DLD1 (cell line): ENCODE results near the gene PIK3R6.
"Not testable (repeated sequence)": the region's sequence is repeated elsewhere in the genome, so short reads cannot be mapped to it uniquely, and the experiment has no call there.

Experiments used
- in situ Hi-C: cut with HindIII; loops from 2 replicates; pipeline ENCODE4 v1.10.0; 2017; ENCODE audit warnings: low sequenced_read_pairs

Gene PIK3R6

DNA sequence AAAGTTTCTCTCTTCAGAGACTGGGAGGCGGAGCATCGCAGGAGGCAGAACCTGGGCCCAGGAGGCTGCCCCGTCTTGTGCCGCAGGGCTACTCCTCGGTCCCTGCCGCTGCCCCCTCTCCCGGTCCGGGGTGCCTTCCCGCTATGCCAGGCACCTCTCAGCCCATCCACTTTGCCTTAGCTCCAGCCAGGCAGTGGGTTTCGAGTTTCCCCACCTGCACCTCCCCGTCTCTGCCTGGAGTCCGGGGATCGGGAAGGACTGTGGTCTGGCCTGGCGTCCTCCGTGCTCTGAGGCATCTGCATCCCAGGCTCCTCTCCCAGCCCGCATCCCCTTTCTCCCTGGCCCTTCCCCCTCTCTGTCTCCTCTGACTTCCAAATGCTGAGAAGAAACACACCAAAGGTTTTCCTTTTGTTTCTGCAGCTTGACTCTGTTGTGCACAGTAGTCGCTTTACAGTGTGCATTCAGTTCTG, 26.8 kb upstream of the PIK3R6 start:
- in situ Hi-C loops, result no loop called here

DNA sequence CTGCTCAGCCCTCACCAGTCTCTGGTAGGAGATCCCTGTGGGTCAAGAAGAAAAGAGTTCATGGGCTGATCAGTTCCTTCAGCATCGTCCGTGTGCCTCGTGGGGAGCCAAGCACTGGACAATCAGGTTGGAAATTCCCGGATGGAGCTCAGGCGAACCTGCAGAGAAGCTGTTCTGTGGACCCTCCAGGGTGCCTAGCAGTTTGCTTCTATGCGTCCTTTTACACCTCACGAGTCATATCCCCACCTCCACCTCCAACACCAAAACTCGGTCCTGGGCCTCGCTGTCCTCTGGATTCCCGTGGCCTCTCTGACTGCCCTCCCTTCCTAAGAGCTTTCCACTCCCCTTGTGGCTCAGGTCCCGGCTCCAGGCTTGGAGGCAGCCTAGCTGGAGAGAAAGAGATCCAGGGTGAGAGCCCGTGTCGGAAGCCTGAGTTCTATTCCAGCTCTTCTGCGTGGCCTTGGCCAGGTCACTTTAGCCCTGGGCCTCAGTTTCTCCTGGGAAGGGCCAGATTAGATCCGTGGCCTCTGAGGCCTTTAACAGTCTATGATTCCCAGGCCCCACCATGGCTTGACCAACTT, 26.2 kb upstream of the PIK3R6 start:
- in situ Hi-C loops, result no loop called here

DNA sequence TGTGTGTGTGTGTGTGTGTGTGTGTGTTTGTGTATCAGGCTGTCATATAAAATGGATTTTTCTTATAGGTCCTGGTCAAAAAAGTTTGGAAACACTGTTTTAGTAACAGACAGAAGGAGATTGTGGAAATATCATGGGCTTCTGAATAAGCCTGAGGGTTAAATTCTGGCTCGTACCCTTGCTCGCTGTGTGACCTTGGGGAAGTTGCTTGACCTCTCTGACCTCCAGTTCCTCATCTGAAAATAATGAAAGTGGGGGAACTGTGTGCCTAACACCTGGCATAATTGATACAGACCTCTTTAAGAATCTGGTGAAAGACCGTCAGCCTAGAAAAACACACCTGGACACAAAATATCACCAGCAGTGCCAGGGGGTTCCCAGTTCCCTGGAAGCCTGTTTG, 25.6 kb upstream of the PIK3R6 start:
- in situ Hi-C loops, result no loop called here

DNA sequence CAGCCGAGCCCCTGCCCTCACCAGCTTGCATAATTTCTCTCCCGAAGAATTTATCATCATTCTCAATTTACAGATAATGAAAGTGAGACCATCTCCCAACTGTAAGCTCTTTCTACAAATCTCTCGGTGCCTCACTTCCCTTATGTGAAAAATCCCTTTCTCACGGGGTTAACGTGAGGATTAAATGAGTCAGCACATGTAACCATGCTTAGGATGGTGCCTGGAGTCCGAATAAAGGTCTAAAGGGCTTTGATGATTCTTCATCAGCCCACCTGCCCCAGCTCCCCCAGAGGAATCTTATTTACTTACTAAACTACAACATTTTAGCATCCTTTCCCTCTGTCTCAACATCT, 24.8 kb upstream of the PIK3R6 start:
- in situ Hi-C loops, result no loop called here

DNA sequence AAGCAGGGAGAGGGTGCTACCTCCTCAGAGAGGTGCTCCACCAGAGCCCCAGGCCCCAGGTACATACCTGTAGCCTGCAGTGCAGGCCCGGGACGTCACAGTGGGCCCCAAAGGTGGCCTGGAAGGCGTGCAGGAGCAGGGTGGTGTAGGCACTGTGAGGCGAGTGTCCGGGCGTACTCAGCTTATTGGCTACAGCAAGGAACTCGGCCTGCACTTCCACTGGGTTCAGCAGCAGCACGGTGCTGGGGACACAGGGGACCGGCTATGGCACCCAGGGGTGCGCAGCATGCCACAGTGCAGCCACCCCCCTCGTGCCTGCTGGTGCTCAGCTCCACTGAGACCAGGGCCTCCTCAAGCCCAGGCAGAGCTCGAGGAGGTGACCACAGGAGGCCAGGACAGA, 23.2 kb upstream of the PIK3R6 start:
- in situ Hi-C loops, result no loop called here

DNA sequence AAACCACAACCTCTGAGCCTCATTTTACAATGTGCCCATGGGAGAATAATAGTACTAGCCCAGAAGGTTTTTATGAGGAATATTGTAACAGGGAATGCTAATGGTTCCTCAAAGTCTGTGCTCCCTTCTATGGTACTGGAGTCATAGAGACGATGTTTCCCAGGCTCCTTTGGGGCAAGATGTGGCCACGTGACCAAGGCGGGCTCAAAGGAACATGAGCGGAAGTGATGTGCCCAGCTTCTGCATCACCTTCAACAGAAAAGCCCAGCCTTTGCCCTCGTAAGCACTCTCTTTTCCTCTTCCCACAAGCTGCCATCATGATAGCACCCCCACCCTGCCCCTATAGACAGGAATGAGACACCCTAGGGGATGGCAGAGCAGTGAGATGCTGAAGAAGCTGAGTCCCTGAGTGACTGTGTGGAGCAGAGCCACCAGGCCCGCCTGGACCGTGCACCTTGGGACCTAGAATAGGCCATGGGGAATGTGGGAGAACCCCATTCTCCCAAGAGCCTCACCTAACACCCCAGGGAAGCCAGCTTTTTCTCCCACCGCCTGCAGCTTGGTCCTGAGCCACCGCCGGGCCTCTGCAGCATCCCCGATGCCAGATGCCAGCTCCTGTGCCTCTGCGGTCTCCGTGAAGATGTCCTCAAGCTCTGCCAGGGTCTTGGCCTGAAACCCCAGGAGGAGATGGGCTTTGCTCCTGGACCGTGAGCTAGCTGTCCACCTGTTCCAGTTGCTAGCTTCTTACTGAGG, 22.2 kb upstream of the PIK3R6 start:
- in situ Hi-C loops, result no loop called here

DNA sequence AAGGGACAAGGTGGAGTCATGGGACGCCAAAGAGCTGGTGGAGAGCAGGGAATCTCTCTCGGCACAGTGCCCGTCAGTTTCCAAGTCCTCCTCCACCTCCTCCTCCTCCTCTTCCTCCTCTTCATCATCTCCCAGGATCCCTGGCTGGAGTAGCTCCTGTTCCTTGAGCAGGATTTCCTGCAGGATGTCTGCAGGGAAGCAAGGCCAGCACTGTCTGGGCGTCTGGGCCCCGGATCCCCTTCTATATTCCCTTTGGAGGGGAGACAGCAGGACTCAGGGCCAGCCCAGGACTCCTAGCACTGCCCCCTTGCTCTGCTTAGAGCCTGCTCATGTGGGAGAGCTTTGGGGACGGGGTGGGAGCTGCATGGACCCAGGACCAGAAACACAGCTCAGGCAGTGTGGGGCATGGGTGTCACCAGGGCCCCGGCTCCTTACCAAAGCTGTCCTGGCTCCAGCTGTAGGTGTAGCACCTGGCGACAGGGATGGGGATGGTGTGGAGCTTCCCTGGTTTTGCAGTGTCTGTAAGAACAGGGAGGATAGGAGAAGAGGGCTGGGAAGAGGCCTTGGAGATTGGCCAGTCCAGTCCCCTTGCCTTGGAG, 21.3 kb upstream of the PIK3R6 start:
- in situ Hi-C loops, result no loop called here

DNA sequence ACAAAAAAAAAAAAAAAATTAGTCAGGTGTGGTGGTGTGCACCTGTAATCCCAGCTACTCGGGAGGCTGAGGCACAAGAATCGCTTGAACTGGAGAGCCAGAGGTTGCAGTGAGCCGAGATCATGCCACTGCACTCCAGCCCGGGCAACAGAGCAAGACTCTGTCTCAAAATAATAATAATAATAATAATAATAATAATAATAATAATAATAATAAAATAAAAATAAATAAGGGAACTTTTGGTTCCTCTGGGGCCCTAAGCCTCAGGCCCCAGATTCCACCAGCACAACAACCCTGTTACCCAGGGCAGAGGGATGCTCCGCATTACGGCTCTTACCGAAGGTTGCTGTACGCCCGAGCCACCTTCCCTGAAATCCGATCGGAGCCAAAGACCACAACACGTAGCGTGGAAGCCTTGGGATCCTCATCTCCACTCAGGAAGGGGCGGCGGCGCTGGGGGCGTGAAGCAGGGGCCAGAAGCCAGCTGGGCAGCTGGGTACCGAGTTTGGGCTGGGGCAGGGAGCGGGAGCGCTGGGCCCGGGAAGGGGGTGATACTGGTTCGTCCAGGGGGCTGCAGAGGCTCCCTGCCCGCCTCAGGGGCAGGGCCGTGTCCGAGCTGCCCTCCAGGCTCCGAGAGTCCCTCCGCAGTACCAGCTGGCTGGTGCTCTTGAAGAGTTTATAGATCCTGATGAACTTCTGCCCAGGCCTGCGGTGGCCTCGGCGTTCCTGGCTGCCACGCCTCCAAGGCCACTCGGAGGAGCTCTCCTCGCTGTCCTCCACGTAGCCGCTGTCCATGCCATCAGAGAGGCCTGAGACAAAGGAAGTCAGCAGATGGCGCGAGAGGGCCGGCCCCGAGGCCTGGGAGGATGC, 20.6 kb upstream of the PIK3R6 start:
- in situ Hi-C loops, result no loop called here

DNA sequence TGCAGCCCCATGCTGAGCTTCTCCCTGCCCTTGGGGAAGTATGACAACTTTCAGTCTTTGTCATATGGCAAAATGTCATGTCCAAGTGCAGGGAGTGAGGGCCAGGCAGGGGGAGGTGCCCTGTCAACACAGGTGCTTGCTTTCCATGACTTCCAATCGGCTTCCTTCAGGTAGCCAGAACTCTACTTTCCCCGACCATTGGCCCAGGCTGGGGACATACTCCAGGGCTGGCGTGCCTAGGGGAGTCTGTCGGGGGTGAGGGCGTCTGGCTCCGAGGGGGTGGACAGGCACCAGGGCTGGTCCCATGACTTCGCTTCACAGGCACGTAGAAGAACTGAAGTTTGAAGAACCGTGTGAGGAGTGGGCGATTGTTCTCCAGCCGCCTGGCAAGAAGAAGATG, 19.8 kb upstream of the PIK3R6 start:
- in situ Hi-C loops, result no loop called here

DNA sequence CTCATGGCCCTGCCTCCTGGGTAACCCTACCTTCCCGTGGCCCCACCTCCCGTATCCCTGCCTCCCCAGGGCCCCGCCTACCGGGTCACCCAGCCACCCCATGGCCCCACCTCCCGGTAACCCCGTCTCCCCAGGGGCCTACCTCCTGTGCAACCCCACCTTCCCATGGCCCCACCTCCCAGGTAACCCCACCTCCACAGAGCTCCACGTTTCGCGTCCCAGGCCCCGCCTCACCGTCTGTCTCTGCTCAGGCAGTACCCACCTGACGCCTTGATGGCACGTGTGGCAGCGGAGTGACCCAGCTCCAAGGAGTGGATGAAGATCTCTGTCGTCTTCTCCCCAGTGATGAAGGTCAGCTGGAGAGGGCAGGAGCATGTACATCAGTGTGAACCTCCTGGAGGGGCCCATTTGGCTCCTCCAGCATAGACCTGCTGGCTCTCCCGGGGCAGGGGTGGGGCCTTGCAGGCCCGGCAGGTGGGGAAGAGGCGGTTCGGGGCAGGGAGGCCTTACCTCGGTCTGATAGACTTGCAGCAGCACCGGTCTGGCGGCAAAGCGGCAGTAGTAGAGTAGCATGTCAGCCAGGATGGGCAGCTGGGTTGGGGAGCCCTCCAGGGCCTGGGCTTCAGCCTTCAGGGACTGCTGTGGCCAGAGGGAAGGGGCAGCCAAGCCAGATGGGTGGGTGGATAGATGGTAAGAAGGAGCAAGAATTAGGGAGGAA, 18.7 kb upstream of the PIK3R6 start:
- in situ Hi-C loops, result no loop called here

DNA sequence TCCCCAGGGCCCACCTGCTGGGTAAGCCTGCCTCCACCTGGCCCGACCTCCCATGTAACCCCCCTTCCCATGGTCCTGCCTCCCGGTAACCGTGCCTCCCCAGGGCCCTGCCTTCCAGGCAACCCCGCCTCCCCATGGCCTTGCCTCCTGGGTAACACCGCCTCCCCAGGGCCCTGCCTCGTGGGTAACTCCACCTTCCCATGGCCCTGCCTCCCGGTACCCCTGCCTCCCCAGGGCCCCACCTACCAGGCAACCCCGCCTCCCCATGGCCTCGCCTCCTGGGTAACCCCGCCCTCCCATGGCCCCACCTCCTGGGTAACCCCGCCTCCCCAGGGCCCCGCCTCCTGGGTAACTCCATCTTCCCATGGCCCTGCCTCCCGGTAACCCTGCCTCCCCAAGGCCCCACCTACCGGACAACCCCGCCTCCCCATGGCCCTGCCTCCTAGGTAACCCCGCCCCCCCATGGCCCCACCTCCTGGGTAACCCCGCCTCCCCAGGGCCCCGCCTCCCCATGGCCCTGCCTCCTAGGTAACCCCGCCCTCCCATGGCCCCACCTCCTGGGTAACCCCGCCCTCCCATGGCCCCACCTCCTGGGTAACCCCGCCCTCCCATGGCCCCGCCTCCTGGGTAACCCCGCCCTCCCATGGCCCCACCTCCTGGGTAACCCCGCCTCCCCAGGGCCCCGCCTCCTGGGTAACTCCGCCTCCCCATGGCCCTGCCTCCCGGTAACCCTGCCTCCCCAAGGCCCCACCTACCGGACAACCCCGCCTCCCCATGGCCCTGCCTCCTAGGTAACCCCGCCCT, 17.9 kb upstream of the PIK3R6 start:
- in situ Hi-C loops, result not testable (repeated sequence)

DNA sequence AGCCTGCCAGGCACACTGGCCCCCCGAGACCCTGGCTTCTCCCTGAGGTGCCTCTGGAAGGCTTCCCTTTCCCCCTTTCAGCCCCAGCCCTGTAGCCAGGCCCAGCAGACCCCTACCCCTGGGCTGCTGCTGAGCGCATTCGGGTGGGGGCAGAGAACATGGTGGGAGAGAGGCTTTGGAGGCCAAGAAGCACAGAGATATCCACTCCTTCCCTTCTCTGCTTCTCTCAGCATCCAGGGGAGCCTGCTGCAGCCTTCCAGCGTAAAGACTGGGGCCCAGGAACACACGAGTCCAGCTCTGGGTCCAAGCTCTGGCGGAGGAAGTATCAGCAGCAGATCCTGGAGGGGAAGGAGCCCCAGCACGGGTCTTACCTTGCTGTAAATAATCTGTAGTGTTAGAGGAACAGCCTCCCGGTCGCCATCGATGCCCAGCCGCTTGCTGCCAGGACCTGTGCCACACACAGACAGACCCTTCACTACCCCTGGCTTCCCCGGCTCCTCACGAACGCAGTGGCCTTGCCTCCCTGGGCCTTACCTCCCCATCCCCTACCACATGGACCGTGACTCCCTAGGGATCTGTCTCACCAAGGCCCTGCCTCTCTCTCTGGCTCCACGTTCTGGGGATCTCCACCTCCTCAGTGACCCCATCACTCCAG, 17.0 kb upstream of the PIK3R6 start:
- in situ Hi-C loops, result no loop called here

DNA sequence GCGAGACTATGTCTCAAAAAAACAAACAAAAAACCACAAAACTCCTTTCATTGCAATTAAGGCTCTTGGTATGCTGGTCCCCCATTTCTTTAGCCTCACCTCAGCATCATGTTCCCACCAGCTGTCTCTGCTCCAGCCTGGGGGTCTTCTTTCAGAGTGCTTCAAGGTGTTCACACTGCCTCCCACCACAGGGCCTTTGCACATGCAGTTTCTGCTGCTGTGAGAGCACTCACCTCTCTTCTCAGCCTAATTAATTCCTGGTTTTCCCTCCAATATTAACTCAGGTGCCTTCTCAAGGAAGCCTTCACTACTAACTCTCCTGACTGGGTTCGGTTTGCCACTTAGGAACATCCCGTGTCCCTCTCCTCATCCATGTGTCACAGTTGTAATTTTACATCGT, 15.9 kb upstream of the PIK3R6 start:
- in situ Hi-C loops, result no loop called here

DNA sequence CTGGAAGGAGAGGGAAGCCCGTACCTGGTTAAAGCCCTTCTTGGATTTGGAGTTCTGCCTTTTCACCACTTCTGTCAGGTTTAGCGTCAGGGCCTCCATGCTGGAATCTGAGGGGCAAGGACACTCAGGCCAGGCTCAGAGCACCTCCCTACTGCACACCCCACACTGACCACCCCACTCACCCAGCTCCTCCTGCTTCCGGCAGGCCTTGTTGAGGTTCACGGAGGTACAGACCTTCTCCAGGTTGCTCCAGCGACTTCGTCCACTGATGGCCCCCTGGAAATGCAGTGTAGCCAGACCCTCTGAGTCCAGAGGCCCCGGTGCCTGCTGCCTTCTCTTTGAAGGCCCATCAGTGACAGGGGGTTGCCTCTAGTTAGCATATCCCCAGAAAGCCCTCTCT, 14.1 kb upstream of the PIK3R6 start:
- in situ Hi-C loops, result no loop called here

DNA sequence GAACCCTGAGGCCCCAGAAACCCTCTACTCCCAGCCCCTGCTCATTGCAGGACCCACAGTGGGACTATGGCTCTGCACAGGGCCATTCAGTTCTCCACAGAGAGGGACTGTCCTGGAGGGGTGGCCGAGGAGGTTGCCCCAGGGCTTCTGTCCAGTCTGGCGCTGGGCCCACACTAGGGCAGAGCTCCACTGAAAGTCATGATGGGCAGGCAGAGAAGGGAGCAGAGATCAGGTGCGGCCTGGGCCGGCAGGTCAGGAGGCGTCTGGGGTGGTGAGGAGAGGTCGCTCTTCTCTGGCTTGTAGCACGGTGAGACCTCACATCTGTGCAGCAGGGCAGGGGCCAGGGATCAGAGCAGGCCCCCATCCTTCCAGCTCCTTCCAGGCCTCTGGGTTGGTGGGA, 13.0 kb upstream of the PIK3R6 start:
- in situ Hi-C loops, result no loop called here

DNA sequence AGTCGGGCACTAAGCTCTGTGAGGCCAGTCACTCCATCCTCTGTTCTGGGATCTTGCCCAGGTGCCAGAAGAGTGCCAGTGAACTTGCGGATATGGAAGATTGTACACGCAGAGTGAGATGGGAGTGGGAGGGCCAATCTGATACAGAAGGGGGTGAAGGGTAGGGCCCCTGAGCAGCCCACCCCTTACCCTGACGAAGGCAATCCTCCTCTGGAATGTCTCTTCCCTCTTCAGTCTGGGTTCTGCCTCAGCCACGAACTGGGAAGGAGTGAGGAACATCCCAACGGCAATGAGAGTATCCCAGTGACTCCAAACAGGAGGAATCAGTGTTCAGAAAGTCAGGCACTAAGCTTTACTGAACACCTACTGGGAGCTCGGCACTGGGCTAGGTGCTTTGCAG, 11.9 kb upstream of the PIK3R6 start:
- in situ Hi-C loops, result no loop called here

DNA sequence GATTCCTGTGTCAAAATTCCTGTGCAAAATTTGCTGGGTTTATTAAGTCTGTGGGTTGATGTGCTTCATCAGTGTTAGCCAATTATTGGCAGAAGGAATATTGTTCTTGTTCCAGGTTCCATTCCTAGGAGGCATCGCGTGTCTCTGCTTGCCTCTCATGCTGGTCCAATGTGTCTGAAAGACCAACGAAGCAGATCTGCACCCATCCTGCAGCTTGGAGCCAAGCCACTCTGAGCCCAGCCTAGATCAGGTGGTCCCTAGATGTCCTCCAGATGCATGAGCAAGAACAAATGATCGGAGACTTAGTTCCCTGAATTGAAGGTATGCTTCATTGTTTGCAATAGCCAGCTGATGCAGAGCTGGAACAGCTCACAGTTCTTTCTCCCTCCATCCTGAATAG, 10.5 kb upstream of the PIK3R6 start:
- in situ Hi-C loops, result no loop called here

DNA sequence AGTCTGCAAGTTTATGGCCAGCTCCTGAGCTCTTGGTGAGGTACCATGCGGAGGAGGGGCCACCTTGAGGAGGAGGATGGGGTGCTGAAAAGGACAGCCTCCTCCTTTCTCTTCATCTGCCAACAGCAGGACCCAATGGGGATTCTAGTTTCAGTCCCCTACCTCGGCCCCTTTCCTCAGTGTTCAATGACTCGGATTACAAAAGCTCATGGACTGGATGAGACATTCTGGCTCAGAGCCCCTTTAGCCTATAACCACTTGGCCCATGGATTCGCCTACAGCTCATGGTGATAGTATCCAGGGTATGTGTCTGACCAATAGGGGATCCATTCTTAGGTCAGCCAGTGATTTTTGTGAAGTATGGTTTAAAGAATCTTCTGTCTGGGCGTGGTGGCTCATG, 8.5 kb upstream of the PIK3R6 start:
- in situ Hi-C loops, result no loop called here

DNA sequence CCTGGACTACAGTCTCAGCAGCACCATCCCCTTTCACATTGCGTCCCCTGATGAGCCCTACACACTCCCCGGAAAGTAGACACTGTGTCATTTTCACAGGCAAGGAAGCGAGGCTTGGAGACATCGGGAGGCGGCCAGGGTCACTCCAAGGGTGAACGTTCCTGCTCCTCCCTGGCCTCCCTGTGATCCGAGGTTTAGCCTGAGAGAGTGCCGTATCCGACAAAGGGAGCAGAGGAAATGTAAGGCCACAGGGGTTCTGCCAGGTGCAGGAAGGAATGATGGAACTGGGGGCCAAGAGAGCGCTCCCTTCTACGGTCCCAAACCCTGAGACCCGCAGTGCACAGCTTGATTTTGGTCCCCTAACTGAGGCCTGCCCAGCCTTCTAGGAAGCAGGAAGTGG, 8.0 kb upstream of the PIK3R6 start:
- in situ Hi-C loops, result no loop called here
